Activated T-cell treated with anti-CD3 and anti-CD28 coated beads for 1 hour (primary cell): Measurements from ENCODE around the gene F5.
"Not testable (repeated sequence)": the region's sequence is repeated elsewhere in the genome, so short reads cannot be mapped to it uniquely, and the experiment has no call there.

Source experiments
- DNase-seq: peaks from one replicate; pipeline ENCODE4 v3.0.0-alpha.2; 2020; ENCODE audit warnings: low read depth

F5 gene

GRCh38 chr1:169508432-169509338, 77.6 kb downstream of the F5 start:
- DNase-seq: no peak

- DNase-seq: no peak
Measured at GRCh38 chr1:169507413-169507812, 78.9 kb downstream of the F5 start.

DNA sequence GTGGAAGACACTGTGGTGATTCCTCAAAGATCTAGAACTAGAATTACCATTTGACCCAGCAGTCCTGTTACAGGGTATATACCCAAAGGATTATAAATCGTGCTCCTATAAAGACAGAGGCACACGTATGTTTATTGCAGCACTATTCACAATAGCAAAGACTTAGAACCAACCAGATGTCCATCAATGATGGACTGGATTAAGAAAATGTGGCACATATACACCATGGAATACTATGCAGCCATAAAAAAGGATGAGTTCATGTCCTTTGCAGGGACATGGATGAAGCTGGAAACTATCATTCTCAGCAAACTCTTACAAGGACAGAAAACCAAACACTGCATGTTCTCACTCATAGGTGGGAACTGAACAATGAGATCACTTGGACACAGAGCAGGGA, 82.7 kb downstream of the F5 start:
- DNase-seq: not testable (repeated sequence)

GRCh38 chr1:169499807-169500206, 86.5 kb downstream of the F5 start:
- DNase-seq: no peak

DNA sequence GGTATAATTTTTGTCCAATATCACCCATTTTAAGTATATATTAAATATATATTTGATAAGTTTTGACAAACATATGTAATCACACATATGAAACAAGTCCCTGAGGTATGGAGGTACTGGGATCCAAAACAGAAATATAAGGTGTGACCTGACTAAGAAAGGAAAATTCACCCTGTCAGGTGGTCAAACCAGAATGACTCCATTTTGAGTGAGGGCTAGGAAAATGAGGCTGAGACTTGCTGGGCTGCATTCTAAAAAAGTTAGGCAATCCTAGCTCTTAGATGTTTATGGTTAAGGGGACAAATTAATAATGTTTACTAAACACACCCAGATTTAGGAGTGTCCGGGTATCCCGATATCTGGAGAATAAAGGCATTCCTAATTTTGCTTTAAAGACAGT, 89.0 kb downstream of the F5 start:
- DNase-seq: no peak

GRCh38 chr1:169495916-169496315, 90.4 kb downstream of the F5 start:
- no peak for DNase-seq

- DNase-seq: no peak
Measured at GRCh38 chr1:169495046-169495775, 91.1 kb downstream of the F5 start.

DNA sequence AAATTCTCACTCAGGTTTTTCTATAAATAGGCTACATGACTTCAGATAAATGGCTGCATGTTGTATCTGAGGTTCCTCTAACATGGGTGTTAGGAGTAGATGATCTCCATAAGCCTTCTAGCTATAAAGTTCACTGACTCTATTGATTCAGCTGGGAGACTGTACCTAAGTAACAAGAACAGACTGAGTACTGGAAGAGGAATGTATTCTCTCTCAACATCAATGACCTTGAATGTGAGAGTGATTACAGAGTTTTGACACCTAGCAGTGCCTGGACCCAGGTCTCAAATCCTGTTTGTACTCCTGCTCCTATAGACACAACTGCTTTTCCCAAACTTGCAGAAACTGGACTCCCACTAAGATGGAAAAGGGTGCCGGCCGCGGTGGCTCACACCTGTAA, 91.9 kb downstream of the F5 start:
- DNase-seq: no peak

DNA sequence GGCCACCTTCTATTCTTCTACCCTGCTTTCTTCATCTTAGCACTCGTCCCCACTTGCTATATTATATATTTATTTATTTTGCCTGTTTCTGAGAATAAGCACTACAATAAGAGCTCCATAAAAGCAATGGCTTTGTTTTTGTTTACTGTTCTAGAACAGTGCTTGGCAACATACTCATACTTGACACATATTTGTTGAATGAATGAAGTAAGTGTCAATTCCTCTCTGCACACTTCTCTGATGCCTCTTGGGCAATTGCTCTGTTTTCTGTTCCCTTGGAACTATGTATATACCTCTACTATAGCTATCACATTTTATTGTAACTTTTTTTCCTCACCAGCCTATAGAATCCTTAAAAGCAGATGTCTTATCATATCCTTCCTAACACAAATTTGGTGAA, 93.0 kb downstream of the F5 start:
- DNase-seq: no peak

- DNase-seq: no peak
Measured at GRCh38 chr1:169491845-169492281, 94.4 kb downstream of the F5 start.

- no peak for DNase-seq
Measured at GRCh38 chr1:169488157-169488556, 98.1 kb downstream of the F5 start.

- no peak for DNase-seq
Measured at GRCh38 chr1:169487561-169487960, 98.7 kb downstream of the F5 start.

- DNase-seq: no peak
Measured at GRCh38 chr1:169487133-169487532, 99.1 kb downstream of the F5 start.

DNA sequence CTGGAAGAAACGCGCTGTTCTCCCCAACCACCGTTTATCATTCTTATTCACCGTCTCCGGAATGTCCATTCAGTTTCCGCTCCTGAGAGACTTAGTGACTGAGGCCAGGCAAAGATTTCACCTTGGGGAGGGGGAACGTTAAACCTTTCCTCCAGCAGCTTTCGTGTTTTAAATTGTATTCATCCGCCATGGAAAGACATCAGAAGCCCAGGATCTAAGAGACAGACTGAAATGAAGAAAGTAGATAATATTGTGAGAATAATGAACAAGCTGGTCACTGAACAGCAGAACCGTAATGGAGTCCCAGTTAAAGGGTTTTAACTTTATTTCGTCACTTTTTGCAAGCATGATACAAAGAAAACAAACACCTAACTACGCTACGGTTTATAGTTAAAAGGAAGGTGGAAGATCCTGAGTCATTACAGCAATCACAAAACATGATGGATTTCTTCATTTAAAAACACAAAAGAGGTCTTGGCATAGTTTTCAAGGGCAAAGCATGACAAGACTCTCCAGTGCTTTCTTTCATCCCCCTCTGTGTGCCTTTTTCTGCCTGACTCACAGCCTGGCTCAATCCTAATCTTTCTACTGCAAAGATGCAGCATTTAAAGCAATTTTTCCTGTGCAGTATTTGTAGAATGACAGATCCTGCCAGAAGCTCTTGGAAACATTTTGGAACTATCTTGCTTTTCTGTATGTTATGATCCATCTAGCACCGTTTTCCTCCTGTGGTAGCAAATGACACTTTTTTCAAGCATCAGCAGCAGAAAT, 99.8 kb downstream of the F5 start:
- DNase-seq: no peak

- DNase-seq: peak; percentile 87
Measured at GRCh38 chr1:169485431-169486280, 100.6 kb downstream of the F5 start, which contains the start of gene SLC19A2. TSS of gene SLC19A2 (minus strand) at chr1:169485944. CDS start at chr1:169485766, 178 bp downstream.

- peak; percentile 19 for DNase-seq
Measured at GRCh38 chr1:169484683-169485430, 101.4 kb downstream of the F5 start.

DNA sequence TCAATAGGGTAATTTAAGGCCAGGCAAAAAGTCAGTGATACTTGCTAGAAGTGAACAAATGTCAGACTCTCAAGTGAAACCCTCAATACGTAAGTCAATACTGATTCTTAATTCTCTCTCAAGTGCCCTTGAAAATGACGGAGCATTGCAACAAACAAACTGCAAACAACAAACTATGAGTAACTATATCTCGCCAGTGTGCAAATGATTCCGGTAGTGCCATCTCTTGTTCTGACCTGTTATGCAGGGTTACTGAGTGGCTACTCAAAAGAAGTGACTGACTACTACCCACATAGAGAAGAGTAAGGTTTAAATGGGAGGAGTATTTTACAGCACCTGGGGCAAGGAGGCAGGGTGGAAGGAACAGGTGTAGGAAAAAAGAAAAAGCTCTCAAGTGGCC, 102.2 kb downstream of the F5 start:
- DNase-seq: no peak

DNA sequence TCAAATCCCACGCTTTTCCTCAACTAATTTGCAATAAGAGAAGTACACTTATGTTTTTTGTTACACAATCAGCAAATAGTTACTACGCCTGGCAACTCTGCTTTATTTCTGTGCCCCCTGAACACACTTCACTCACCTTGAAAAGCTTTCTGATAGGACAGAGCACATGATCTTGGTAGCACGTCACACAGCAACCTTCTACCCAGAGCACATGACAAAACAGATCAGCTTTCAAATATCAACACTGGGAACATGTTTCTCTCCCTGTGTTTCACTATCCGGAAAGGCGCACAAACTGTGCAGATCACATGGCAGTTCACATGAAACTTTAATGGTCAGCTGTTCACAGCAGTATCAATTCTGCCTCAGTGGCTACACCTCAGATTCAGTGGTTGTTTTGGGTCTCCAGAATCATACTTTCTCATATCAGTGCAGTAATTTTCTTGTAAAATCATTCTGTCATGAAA, 102.7 kb downstream of the F5 start:
- no peak for DNase-seq

DNA sequence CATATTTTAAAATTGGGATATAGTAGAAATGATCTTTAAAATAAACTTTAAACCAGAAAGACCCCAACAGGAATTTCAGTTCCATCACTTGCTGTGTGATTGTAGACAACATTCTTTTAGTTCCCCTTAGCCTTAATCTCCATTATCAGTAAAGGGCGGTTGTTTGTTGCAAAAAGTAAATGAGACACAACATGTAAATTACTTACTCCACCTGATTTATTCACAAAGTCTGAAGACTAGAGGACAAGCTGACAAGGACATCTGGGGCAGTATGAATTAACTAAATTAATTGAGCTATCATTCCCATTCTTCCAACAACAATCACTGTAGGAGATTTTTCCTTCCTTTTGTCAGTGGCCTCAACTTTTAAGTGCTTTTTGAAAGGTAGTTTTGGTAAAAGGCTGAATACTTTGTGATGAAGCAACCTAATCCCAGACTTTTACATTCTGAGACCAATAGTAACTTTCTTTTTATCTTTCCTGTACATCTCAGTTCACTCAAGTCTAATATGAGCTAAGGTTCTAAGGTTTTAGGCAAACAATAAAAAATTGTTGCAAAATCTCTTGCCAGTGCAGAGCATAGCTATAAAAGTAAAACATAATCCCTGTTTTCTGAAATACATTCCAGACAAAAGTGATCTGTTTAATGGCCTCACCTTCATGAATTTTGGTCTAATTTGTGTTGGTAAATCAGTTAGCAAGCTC, 106.8 kb downstream of the F5 start:
- no peak for DNase-seq

DNA sequence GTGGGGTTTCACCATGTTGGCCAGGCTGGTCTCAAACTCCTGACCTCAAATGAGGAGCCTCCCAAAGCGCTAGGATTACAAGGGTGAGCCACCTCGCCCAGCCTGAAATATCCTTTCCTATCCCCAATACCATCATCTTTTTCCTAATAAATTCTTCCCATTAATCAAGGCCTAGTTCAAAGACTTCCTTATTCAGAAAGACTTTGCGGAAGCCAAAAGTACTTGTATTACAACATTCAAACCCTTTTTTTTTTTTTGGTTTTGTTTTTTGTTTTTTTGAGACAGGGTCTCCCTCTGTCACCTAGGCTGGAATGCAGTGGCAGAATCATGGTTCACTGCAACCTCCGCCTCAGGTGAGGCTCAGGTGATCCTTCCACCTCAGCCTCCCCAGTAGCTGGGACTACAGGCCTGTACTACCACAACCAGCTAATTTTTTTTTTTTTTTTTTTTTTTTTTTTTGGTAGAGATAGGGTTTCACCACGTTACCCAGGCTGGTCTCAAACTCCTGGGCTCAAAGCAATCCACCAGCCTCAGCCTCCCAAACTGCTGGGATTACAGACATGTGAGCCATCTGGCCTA, 108.1 kb downstream of the F5 start:
- DNase-seq: no peak
